Esophagus squamous epithelium (tissue), 4 donors: ENCODE results near the gene VPS41.

ENCODE experiments used
- POLR2A ChIP-seq, 4 donors: fragments of 450-650 bp; IDR thresholded peaks; one replicate each; pipeline ENCODE4 v1.6.1; 2017; ENCODE audit warnings: antibody characterized with exemption in 4 of 4, mild to moderate bottlenecking in 4 of 4, moderate library complexity in 3 of 4
- TF ChIP-seq, protein P1 (sequence below), 6 experiments: fragments of 450-650 bp in 4 of 6; fragments of 200-600 bp in 2 of 6; sonication (generic) in 2 of 6; IDR thresholded peaks; one replicate each; pipeline ENCODE4 v1.5.1; 2016 to 2019; ENCODE audit warnings: antibody characterized with exemption in 6 of 6, mild to moderate bottlenecking in 4 of 6, moderate library complexity in 4 of 6

- TF ChIP-seq, protein P1, sequence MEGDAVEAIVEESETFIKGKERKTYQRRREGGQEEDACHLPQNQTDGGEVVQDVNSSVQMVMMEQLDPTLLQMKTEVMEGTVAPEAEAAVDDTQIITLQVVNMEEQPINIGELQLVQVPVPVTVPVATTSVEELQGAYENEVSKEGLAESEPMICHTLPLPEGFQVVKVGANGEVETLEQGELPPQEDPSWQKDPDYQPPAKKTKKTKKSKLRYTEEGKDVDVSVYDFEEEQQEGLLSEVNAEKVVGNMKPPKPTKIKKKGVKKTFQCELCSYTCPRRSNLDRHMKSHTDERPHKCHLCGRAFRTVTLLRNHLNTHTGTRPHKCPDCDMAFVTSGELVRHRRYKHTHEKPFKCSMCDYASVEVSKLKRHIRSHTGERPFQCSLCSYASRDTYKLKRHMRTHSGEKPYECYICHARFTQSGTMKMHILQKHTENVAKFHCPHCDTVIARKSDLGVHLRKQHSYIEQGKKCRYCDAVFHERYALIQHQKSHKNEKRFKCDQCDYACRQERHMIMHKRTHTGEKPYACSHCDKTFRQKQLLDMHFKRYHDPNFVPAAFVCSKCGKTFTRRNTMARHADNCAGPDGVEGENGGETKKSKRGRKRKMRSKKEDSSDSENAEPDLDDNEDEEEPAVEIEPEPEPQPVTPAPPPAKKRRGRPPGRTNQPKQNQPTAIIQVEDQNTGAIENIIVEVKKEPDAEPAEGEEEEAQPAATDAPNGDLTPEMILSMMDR (IDR thresholded peaks at IDR 0.05) = no peak
- TF ChIP-seq POLR2A (IDR thresholded peaks at IDR 0.05) = no peak
Observed at GRCh38 chr7:38700116-38700515, 208.9 kb downstream of the VPS41 start.
